ENCODE measurements around the gene CDK13.

DNA sequence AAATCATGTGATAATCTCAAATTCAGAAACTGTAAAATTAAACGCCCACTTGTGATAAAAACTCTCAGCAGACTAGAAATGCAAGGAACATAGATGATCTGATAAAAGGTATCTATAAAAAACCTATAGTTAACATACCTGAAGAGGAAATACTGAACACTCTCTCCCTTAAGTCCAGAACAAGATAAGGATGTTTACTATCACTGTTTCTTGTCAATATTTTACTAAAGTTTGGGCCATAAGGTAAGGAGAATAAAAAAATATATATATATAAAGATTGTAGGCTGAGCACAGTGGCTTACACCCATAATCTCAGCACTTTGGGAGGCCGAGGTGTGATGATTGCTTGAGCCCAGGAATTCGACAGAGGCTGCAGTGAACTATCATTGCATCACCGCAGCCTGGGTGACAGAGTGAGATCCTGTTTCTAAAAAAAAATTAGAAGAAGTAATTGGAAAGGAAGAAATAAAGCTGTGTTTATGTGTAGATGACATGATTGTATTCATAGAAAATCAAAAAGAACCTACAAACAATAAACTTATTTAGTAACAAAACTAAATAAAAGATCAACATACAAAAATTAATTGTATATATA is 155.9 kb downstream of the CDK13 start:
- TF ChIP-seq CTCF (IDR thresholded peaks at IDR 0.05) (no peak), POLR2A (IDR thresholded peaks at IDR 0.05; ENCODE audit: low read depth) (no peak), EP300 (IDR thresholded peaks at IDR 0.05) (no peak), POLR2AphosphoS5 (IDR thresholded peaks at IDR 0.05) (no peak)
